Liver (tissue), 9 donors: ENCODE measurements around the gene BAIAP2. TPM values are rescaled to one million over a fixed set of nuclear protein-coding genes. Genes with fewer than 3 reads are reported as not detected.

ENCODE experiments used
- DNase-seq: peaks from one replicate; pipeline ENCODE4 v3.0.0-alpha.2; 2017; ENCODE audit warnings: low spot score
- H3K27ac ChIP-seq, 2 donors: one replicate each; pipeline ENCODE4 v1.7.0; 2013; ENCODE audit warnings: inconsistent platforms in 2 of 2, low read length in 2 of 2, control low read depth in 1 of 2, low read depth in 1 of 2, mild to moderate bottlenecking in 1 of 2
- H3K27me3 ChIP-seq, 4 donors: one replicate each; pipeline versions ENCODE4 v1.6.1 to v1.7.0; 2013; ENCODE audit warnings: low read length in 3 of 4, inconsistent platforms in 1 of 4, mild to moderate bottlenecking in 1 of 4, moderate library complexity in 1 of 4; ENCODE audit not compliant: control insufficient read depth in 4 of 4, insufficient read depth in 4 of 4
- H3K36me3 ChIP-seq, 4 donors: one replicate each; pipeline versions ENCODE4 v1.6.1 to v1.7.0; 2013; ENCODE audit warnings: low read length in 3 of 4, mild to moderate bottlenecking in 3 of 4, low read depth in 1 of 4, moderate library complexity in 1 of 4; ENCODE audit not compliant: control insufficient read depth in 4 of 4, insufficient read depth in 3 of 4
- H3K4me1 ChIP-seq, 4 donors: one replicate each; pipeline versions ENCODE4 v1.6.1 to v1.7.0; 2013; ENCODE audit warnings: low read length in 3 of 4, mild to moderate bottlenecking in 3 of 4, moderate library complexity in 1 of 4; ENCODE audit not compliant: control insufficient read depth in 4 of 4, insufficient read depth in 4 of 4
- H3K4me3 ChIP-seq, 3 donors: one replicate each; pipeline versions ENCODE4 v1.6.1 to v1.7.0; 2013; ENCODE audit warnings: low read length in 3 of 3, control low read depth in 1 of 3, low read depth in 1 of 3, mild to moderate bottlenecking in 1 of 3
- H3K9ac ChIP-seq, 2 donors: one replicate each; pipeline ENCODE4 v1.7.0; 2013; ENCODE audit warnings: low read length in 2 of 2, mild to moderate bottlenecking in 2 of 2, moderate library complexity in 2 of 2, control low read depth in 1 of 2, low read depth in 1 of 2
- H3K9me3 ChIP-seq, 4 donors: one replicate each; pipeline versions ENCODE4 v1.6.1 to v1.7.0; 2013; ENCODE audit warnings: low read length in 3 of 4; ENCODE audit not compliant: control insufficient read depth in 4 of 4
- EGR1 ChIP-seq, 2 donors: IDR thresholded peaks; 2 replicates each; pipeline ENCODE4 v1.6.1; 2016 to 2018; ENCODE audit warnings: antibody characterized with exemption in 2 of 2, low read depth in 2 of 2
- FOXA1 ChIP-seq: IDR thresholded peaks from 2 replicates; pipeline ENCODE4 v1.6.1; 2016; ENCODE audit warnings: antibody characterized with exemption
- FOXA2 ChIP-seq: IDR thresholded peaks from 2 replicates; pipeline ENCODE4 v1.6.1; 2016; ENCODE audit warnings: antibody characterized with exemption
- GABPA ChIP-seq, 2 donors: IDR thresholded peaks in 1 of 2; conservative IDR thresholded peaks in 1 of 2; 2 replicates each; pipeline ENCODE4 v1.6.1; 2016; ENCODE audit warnings: antibody characterized with exemption in 2 of 2, mild to moderate bottlenecking in 1 of 2, moderate library complexity in 1 of 2
- HNF4A ChIP-seq, 2 donors: conservative IDR thresholded peaks; 2 replicates each; pipeline ENCODE4 v1.6.1; 2016; ENCODE audit warnings: antibody characterized with exemption in 2 of 2, mild to moderate bottlenecking in 2 of 2
- HNF4G ChIP-seq: IDR thresholded peaks from 2 replicates; pipeline ENCODE4 v1.6.1; 2016; ENCODE audit warnings: antibody characterized with exemption
- JUND ChIP-seq, 2 donors: IDR thresholded peaks; 2 replicates each; pipeline ENCODE4 v1.6.1; 2016; ENCODE audit warnings: antibody characterized with exemption in 2 of 2
- NR2F2 ChIP-seq: IDR thresholded peaks from 2 replicates; pipeline ENCODE4 v1.6.1; 2016; ENCODE audit warnings: antibody characterized with exemption
- RAD21 ChIP-seq, 2 donors: IDR thresholded peaks; 2 replicates each; pipeline ENCODE4 v1.6.1; 2016; ENCODE audit warnings: antibody characterized with exemption in 2 of 2, mild to moderate bottlenecking in 2 of 2
- REST ChIP-seq: IDR thresholded peaks from 2 replicates; pipeline ENCODE4 v1.6.1; 2016; ENCODE audit warnings: antibody characterized with exemption, mild to moderate bottlenecking
- RXRA ChIP-seq, 2 donors: IDR thresholded peaks; 2 replicates each; pipeline ENCODE4 v1.6.1; 2017 to 2018; ENCODE audit warnings: antibody characterized with exemption in 2 of 2, mild to moderate bottlenecking in 1 of 2
- SP1 ChIP-seq: IDR thresholded peaks from 2 replicates; pipeline ENCODE4 v1.6.1; 2018; ENCODE audit warnings: antibody characterized with exemption, mild to moderate bottlenecking
- TAF1 ChIP-seq: conservative IDR thresholded peaks from 2 replicates; pipeline ENCODE4 v1.6.1; 2016; ENCODE audit warnings: antibody characterized with exemption, mild to moderate bottlenecking
- YY1 ChIP-seq: IDR thresholded peaks from 2 replicates; pipeline ENCODE4 v1.6.1; 2016; ENCODE audit warnings: antibody characterized with exemption, mild to moderate bottlenecking
- WGBS: extraction: QIAGEN DNeasy Blood & Tissue Kit; methylation state at CpG from one replicate; pipeline ENCODE4 v1.1.7; 2013; 5-methylcytosine and 5-hydroxymethylcytosine counted together
- polyA plus RNA-seq, 2 donors: library from polyadenylated mRNA; stranded (reverse) in 1 of 2; unstranded in 1 of 2; fragments of 200-250 nt in 1 of 2; fragments of >200 nt in 1 of 2; fragmentation: Nextera tagmentation in 1 of 2; extraction: Ambion mirVana in 1 of 2; gene quantifications; one replicate each; pipeline versions ENCODE4 v1.2.1 to v1.2.3, GENCODE V29; 2013 to 2015
- total RNA-seq, 2 donors: library from RNA; depleted of rRNA; stranded (reverse); fragments of >200 nt; gene quantifications; one replicate each; pipeline ENCODE4 v1.2.3, GENCODE V29; 2014
- TF ChIP-seq, protein P1 (sequence below): IDR thresholded peaks from 2 replicates; pipeline ENCODE4 v1.6.1; 2016; ENCODE audit warnings: antibody characterized with exemption
- TF ChIP-seq, protein P2 (sequence below): IDR thresholded peaks from 2 replicates; pipeline ENCODE4 v1.6.1; 2016; ENCODE audit warnings: antibody characterized with exemption
- TF ChIP-seq, protein P3 (sequence below): fragments of 150-350 bp; IDR thresholded peaks from 2 replicates; pipeline ENCODE4 v1.5.1; 2017; ENCODE audit warnings: improper control_type of control experiment, low read depth, low read length; ENCODE audit not compliant: missing input control
- TF ChIP-seq, protein P4 (sequence below): IDR thresholded peaks from 2 replicates; pipeline ENCODE4 v1.6.1; 2016; ENCODE audit warnings: antibody characterized with exemption
- donor health status: healthy.
- donor health status: healthy.
- donor health status: healthy.
- donor health status: healthy.
- donor health status: healthy.

BAIAP2 gene
- total and polyA plus RNA-seq, 4 donors: 8.1 to 61.3 (median 44.9) TPM

- TF ChIP-seq YY1 (no peak), FOXA2 (no peak), GABPA (IDR thresholded peaks at IDR 0.05 in 1 of 2, conservative IDR thresholded peaks at IDR 0.05 in 1 of 2) (no peak)
Observed at GRCh38 chr17:81156866-81157805, 122.2 kb downstream of the BAIAP2 start (continued).

- H3K9ac ChIP-seq: no peak overlapping the region
- H3K4me3 ChIP-seq: no peak overlapping the region
- H3K9me3 ChIP-seq: no peaks in the 10 kb centered on the region
- peaks cover 0 to 2% (median 1%) of the 10 kb centered on the region in 4 donors for H3K4me1 ChIP-seq
- no peaks in the 10 kb centered on the region for H3K36me3 ChIP-seq
- no peak for DNase-seq
- WGBS: 92% methylated on average over 39 of the region's 39 CpGs
- no peak overlapping the region for H3K27ac ChIP-seq
- TF ChIP-seq REST (no peak), JUND (IDR thresholded peaks at IDR 0.05) (no peak), FOXA2 (no peak), TAF1 (no peak), NR2F2 (no peak), EGR1 (IDR thresholded peaks at IDR 0.05; ENCODE audit: low read depth in 2 of 2) (no peak), HNF4A (conservative IDR thresholded peaks at IDR 0.05) (no peak), GABPA (IDR thresholded peaks at IDR 0.05 in 1 of 2, conservative IDR thresholded peaks at IDR 0.05 in 1 of 2) (no peak), RAD21 (IDR thresholded peaks at IDR 0.05) (no peak), HNF4G (no peak), SP1 (no peak), RXRA (IDR thresholded peaks at IDR 0.05) (no peak), FOXA1 (no peak), YY1 (no peak)
- TF ChIP-seq, protein P1, sequence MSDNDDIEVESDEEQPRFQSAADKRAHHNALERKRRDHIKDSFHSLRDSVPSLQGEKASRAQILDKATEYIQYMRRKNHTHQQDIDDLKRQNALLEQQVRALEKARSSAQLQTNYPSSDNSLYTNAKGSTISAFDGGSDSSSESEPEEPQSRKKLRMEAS: no peak
- TF ChIP-seq, protein P2, sequence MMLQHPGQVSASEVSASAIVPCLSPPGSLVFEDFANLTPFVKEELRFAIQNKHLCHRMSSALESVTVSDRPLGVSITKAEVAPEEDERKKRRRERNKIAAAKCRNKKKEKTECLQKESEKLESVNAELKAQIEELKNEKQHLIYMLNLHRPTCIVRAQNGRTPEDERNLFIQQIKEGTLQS: no peak
- TF ChIP-seq, protein P3, sequence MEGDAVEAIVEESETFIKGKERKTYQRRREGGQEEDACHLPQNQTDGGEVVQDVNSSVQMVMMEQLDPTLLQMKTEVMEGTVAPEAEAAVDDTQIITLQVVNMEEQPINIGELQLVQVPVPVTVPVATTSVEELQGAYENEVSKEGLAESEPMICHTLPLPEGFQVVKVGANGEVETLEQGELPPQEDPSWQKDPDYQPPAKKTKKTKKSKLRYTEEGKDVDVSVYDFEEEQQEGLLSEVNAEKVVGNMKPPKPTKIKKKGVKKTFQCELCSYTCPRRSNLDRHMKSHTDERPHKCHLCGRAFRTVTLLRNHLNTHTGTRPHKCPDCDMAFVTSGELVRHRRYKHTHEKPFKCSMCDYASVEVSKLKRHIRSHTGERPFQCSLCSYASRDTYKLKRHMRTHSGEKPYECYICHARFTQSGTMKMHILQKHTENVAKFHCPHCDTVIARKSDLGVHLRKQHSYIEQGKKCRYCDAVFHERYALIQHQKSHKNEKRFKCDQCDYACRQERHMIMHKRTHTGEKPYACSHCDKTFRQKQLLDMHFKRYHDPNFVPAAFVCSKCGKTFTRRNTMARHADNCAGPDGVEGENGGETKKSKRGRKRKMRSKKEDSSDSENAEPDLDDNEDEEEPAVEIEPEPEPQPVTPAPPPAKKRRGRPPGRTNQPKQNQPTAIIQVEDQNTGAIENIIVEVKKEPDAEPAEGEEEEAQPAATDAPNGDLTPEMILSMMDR: no peak
- TF ChIP-seq, protein P4, sequence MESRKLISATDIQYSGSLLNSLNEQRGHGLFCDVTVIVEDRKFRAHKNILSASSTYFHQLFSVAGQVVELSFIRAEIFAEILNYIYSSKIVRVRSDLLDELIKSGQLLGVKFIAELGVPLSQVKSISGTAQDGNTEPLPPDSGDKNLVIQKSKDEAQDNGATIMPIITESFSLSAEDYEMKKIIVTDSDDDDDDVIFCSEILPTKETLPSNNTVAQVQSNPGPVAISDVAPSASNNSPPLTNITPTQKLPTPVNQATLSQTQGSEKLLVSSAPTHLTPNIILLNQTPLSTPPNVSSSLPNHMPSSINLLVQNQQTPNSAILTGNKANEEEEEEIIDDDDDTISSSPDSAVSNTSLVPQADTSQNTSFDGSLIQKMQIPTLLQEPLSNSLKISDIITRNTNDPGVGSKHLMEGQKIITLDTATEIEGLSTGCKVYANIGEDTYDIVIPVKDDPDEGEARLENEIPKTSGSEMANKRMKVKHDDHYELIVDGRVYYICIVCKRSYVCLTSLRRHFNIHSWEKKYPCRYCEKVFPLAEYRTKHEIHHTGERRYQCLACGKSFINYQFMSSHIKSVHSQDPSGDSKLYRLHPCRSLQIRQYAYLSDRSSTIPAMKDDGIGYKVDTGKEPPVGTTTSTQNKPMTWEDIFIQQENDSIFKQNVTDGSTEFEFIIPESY: no peak
- H3K27me3 ChIP-seq: no peaks in the 10 kb centered on the region
Observed at GRCh38 chr17:81157848-81158687, 123.1 kb downstream of the BAIAP2 start.
